HG03139 (cell line): ENCODE data around the gene CFAP100.

ENCODE experiments used
- ATAC-seq: cut with Tn5 transposase; IDR thresholded peaks from one replicate; pipeline ENCODE4 v1.9.1; 2021; ENCODE audit not compliant: unreplicated experiment

The CFAP100 gene

GRCh38 chr3:126439346-126439967 lies 44.7 kb downstream of the CFAP100 start:
- no peak for ATAC-seq

- no peak for ATAC-seq
Observed at GRCh38 chr3:126439968-126440708, 45.4 kb downstream of the CFAP100 start.

- ATAC-seq: no peak
Observed at GRCh38 chr3:126440709-126440995, 45.9 kb downstream of the CFAP100 start.

GRCh38 chr3:126441256-126441880 lies 46.7 kb downstream of the CFAP100 start:
- ATAC-seq: no peak

- ATAC-seq: no peak
Observed at GRCh38 chr3:126442094-126442855, 47.6 kb downstream of the CFAP100 start.

GRCh38 chr3:126442856-126443242 lies 48.1 kb downstream of the CFAP100 start:
- ATAC-seq: no peak

- no peak for ATAC-seq
Observed at GRCh38 chr3:126445506-126445905, 50.8 kb downstream of the CFAP100 start.

- no peak for ATAC-seq
Observed at GRCh38 chr3:126446301-126446700, 51.6 kb downstream of the CFAP100 start.

GRCh38 chr3:126446791-126447190 lies 52.1 kb downstream of the CFAP100 start:
- ATAC-seq: no peak

- no peak for ATAC-seq
Observed at GRCh38 chr3:126447456-126448106, 52.9 kb downstream of the CFAP100 start.

- no peak for ATAC-seq
Observed at GRCh38 chr3:126448136-126448892, 53.6 kb downstream of the CFAP100 start.

- ATAC-seq: no peak
Observed at GRCh38 chr3:126448893-126449180, 54.1 kb downstream of the CFAP100 start.

- ATAC-seq: no peak
Observed at GRCh38 chr3:126449621-126450051, 54.9 kb downstream of the CFAP100 start.

- ATAC-seq: no peak
Observed at GRCh38 chr3:126450219-126450618, 55.5 kb downstream of the CFAP100 start.

GRCh38 chr3:126450744-126451143 lies 56.0 kb downstream of the CFAP100 start:
- ATAC-seq: no peak

GRCh38 chr3:126451511-126451910 lies 56.8 kb downstream of the CFAP100 start:
- ATAC-seq: no peak

- ATAC-seq: no peak
Observed at GRCh38 chr3:126452213-126452612, 57.5 kb downstream of the CFAP100 start.

GRCh38 chr3:126454025-126454424 lies 59.3 kb downstream of the CFAP100 start:
- ATAC-seq: no peak

- no peak for ATAC-seq
Observed at GRCh38 chr3:126454437-126455198, 59.9 kb downstream of the CFAP100 start.

- ATAC-seq: no peak
Observed at GRCh38 chr3:126456211-126456610, 61.5 kb downstream of the CFAP100 start.
